Ovary (tissue), 9 donors: ENCODE data around the gene GJA4. TPM values are rescaled to one million over a fixed set of nuclear protein-coding genes. Genes with fewer than 3 reads are reported as not detected.

Source experiments
- DNase-seq, 5 donors: peaks; one replicate each; pipeline ENCODE4 v3.0.0-alpha.2; 2019 to 2020
- H3K27ac ChIP-seq, 2 donors: fragments of 200-600 bp; one replicate each; pipeline versions ENCODE4 v1.5.1 to v1.8.0; 2019 to 2022
- H3K27me3 ChIP-seq: fragments of 200-600 bp; one replicate; pipeline ENCODE4 v1.8.0; 2022
- H3K36me3 ChIP-seq: fragments of 200-600 bp; sonication (generic); one replicate; pipeline ENCODE4 v1.5.1; 2019
- H3K4me1 ChIP-seq: one replicate; pipeline ENCODE4 v1.8.1; 2013; ENCODE audit warnings: mild to moderate bottlenecking, moderate library complexity; ENCODE audit not compliant: insufficient read depth
- H3K4me3 ChIP-seq: fragments of 200-600 bp; sonication (generic); one replicate; pipeline ENCODE4 v1.5.1; 2017
- H3K9me3 ChIP-seq, 2 donors: fragments of 200-600 bp in 1 of 2; sonication (generic) in 1 of 2; one replicate each; pipeline versions ENCODE4 v1.5.1 to v1.8.1; 2013 to 2019; ENCODE audit warnings: mild to moderate bottlenecking in 1 of 2, moderate library complexity in 1 of 2
- EP300 ChIP-seq: sonication (generic); formaldehyde crosslinking; IDR thresholded peaks from one replicate; pipeline ENCODE4 v1.6.1; 2017; ENCODE audit warnings: antibody characterized with exemption
- POLR2A ChIP-seq: fragments of 450-650 bp; IDR thresholded peaks from one replicate; pipeline ENCODE4 v1.6.1; 2017; ENCODE audit warnings: antibody characterized with exemption, mild to moderate bottlenecking, moderate library complexity
- WGBS, 3 donors: extraction: QIAGEN DNeasy Blood & Tissue Kit in 1 of 3; methylation state at CpG; one replicate each; pipeline versions ENCODE4 v1.1.5 to v1.1.7; 2013 to 2017; 5-methylcytosine and 5-hydroxymethylcytosine counted together
- intact Hi-C, 4 donors: fragments of 100-400 bp; cut with DNase I; formaldehyde crosslinking; loops; one replicate each; pipeline versions ENCODE4 v1.11.0 to v1.15.1; 2022 to 2023
- polyA plus RNA-seq, 2 donors: library from polyadenylated mRNA; stranded (reverse); fragments of 200-250 nt in 1 of 2; fragments of 350-450 nt in 1 of 2; fragmentation: Illumina TruSeq in 1 of 2; extraction: RNeasy Lipid Tissue Mini Kit (QIAGEN cat#74804) in 1 of 2; gene quantifications; one replicate each; pipeline ENCODE4 v1.2.3, GENCODE V29; 2013 to 2014
- total RNA-seq, 7 donors: library from RNA; depleted of rRNA in 2 of 7; stranded (reverse); fragments of >200 nt in 2 of 7; fragmentation: NEBNext Ultra II Directional in 3 of 7; extraction: Animal tissue kit (Norgen Biotek cat#: 25700) in 3 of 7; gene quantifications; one replicate each; pipeline versions ENCODE4 v1.1.0 to v1.2.4, GENCODE V29; 2016 to 2023
- TF ChIP-seq, protein P1 (sequence below), 3 donors: fragments of 450-650 bp in 2 of 3; fragments of 200-600 bp in 1 of 3; IDR thresholded peaks; one replicate each; pipeline versions ENCODE4 v1.5.1 to v1.8.0; 2016 to 2022; ENCODE audit warnings: antibody characterized with exemption in 3 of 3, mild to moderate bottlenecking in 1 of 3
- donor health status: DM: no; HTN: no; CAD: no; lungs with moderate emphysema.
- donor health status: DM: no; HTN: no; CAD: no.
- donor health status: Bipolar disorder and iron deficiency.
- donor health status: DM: yes; HTN: yes; CAD: no.
- donor health status: DM: no; HTN: no; CAD: no.
- donor health status: DM: yes; HTN: yes; CAD: no.

The GJA4 gene
- total and polyA plus RNA-seq, 9 donors = 4.9 to 149 (median 9.5) TPM

GRCh38 chr1:34746101-34746500 lies 46.7 kb upstream of the GJA4 start:
- 82 to 91% (median 85%) methylated on average over 4 of the region's 4 CpGs for WGBS, 3 donors
- intact Hi-C loops = loop anchor here in 2 of 4 donors (10.0 kb wide), 1 partner anchor 1111 kb away; no protein-coding TSS in a partner anchor
- no peaks in the 10 kb centered on the region for H3K36me3 ChIP-seq
- no peak for DNase-seq
- no peak overlapping the region for H3K27ac ChIP-seq
- H3K4me3 ChIP-seq = no peak overlapping the region
- no peaks in the 10 kb centered on the region for H3K9me3 ChIP-seq
- TF ChIP-seq, protein P1, sequence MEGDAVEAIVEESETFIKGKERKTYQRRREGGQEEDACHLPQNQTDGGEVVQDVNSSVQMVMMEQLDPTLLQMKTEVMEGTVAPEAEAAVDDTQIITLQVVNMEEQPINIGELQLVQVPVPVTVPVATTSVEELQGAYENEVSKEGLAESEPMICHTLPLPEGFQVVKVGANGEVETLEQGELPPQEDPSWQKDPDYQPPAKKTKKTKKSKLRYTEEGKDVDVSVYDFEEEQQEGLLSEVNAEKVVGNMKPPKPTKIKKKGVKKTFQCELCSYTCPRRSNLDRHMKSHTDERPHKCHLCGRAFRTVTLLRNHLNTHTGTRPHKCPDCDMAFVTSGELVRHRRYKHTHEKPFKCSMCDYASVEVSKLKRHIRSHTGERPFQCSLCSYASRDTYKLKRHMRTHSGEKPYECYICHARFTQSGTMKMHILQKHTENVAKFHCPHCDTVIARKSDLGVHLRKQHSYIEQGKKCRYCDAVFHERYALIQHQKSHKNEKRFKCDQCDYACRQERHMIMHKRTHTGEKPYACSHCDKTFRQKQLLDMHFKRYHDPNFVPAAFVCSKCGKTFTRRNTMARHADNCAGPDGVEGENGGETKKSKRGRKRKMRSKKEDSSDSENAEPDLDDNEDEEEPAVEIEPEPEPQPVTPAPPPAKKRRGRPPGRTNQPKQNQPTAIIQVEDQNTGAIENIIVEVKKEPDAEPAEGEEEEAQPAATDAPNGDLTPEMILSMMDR (IDR thresholded peaks at IDR 0.05) = no peak
- no peak for TF ChIP-seq EP300
- no peak for TF ChIP-seq POLR2A
- H3K27me3 ChIP-seq = no peaks in the 10 kb centered on the region
- no peaks in the 10 kb centered on the region for H3K4me1 ChIP-seq

DNA sequence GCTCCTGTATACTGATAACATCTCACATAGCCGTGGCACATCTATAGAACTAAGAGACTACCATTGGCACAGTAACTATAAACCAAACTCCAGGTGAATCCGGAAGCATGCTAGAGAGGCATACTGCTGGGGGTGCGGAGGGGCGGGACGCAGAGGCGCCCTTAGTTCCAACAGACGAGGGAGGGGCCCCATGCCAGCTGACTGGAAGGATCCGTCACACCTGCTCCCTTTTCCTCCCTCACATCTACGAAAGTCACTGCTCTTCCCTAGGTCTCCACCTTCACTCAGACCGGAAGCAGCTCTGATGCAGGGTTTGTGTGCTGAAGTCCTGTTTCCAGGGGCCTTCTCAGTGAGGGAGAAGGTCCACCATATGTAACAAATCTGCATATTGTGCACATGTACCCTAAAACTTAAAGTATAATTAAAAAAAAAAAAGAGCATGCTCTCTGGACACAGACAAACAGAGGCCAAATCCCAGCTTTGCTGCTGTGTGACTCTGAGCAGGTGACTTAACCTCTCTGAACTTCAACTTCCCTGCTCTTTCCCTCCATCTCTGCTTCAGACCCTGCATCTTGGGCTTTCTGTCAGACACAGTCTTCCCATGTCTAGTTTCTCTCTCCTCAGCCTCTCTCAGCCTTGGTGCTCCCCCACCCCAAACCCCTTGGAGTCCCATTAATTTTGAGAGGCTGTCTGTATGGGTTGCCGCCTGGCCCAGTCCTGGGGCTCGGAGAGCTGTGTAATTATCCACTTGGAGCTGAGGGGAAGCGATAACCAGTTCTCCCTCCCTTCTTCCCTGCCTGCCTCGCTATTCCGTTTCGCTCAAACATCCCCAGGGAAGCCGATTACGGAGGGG lies 45.8 kb upstream of the GJA4 start:
- H3K4me3 ChIP-seq = no peak overlapping the region
- no peaks in the 10 kb centered on the region for H3K36me3 ChIP-seq
- TF ChIP-seq, protein P1 (IDR thresholded peaks at IDR 0.05) = no peak
- TF ChIP-seq EP300 (no peak), POLR2A (no peak)
- DNase-seq = no peak
- H3K27ac ChIP-seq = no peak overlapping the region
- no peaks in the 10 kb centered on the region for H3K9me3 ChIP-seq
- no peaks in the 10 kb centered on the region for H3K4me1 ChIP-seq
- no peaks in the 10 kb centered on the region for H3K27me3 ChIP-seq
- WGBS, 3 donors = 27 to 49% (median 38%) methylated on average over 18 of the region's 18 CpGs
- intact Hi-C loops = loop anchor here in 2 of 4 donors (10.0 kb wide), 1 partner anchor 1112 kb away; no protein-coding TSS in a partner anchor

DNA sequence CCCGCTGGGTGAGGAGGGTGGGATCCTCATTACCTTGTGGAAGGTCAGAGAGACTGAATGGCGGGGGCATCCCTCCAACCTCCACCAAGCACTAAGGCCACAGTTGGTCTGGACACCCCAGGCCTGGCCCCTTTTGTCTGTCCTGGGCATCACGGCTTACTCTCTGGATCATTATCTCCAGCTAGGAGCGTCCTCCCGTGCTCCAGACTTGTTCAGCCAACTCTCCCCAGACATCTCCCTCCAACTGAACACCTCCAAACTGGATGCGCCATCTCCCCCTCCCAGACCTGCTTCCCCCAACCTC lies 45.2 kb upstream of the GJA4 start:
- 39 to 47% (median 45%) methylated on average over 6 of the region's 6 CpGs for WGBS, 3 donors

GRCh38 chr1:34749992-34750391 lies 42.8 kb upstream of the GJA4 start:
- no peaks in the 10 kb centered on the region for H3K27me3 ChIP-seq
- H3K36me3 ChIP-seq = no peaks in the 10 kb centered on the region
- 54 to 61% (median 61%) methylated on average over 8 of the region's 8 CpGs for WGBS, 3 donors
- no peak overlapping the region for H3K27ac ChIP-seq
- no peak for DNase-seq
- TF ChIP-seq EP300 = no peak
- TF ChIP-seq, protein P1 (IDR thresholded peaks at IDR 0.05) = no peak
- TF ChIP-seq POLR2A = no peak
- intact Hi-C loops = loop anchor here in 2 of 4 donors (10.0 kb wide), 1 partner anchor 1115 kb away; no protein-coding TSS in a partner anchor
- H3K4me1 ChIP-seq = no peaks in the 10 kb centered on the region
- H3K9me3 ChIP-seq = no peaks in the 10 kb centered on the region
- no peak overlapping the region for H3K4me3 ChIP-seq

More for the DNA sequence above, 45.2 kb upstream of the GJA4 start:
- H3K27ac ChIP-seq = no peak overlapping the region
- H3K9me3 ChIP-seq = no peaks in the 10 kb centered on the region
- H3K27me3 ChIP-seq = no peaks in the 10 kb centered on the region
- H3K36me3 ChIP-seq = no peaks in the 10 kb centered on the region
- intact Hi-C loops = loop anchor here in 2 of 4 donors (10.0 kb wide), 1 partner anchor 1113 kb away; no protein-coding TSS in a partner anchor
- no peak for DNase-seq
- TF ChIP-seq POLR2A = no peak
- TF ChIP-seq, protein P1 (IDR thresholded peaks at IDR 0.05) = no peak
- TF ChIP-seq EP300 = no peak
- no peak overlapping the region for H3K4me3 ChIP-seq
- no peaks in the 10 kb centered on the region for H3K4me1 ChIP-seq
